IPS-NIHi11 (cell line): Measurements from ENCODE around the gene NCS1.

ENCODE experiments used
- DNase-seq: peaks from one replicate; pipeline ENCODE4 v3.0.0; 2012; ENCODE audit warnings: mixed read lengths, low spot score

The NCS1 gene

DNA sequence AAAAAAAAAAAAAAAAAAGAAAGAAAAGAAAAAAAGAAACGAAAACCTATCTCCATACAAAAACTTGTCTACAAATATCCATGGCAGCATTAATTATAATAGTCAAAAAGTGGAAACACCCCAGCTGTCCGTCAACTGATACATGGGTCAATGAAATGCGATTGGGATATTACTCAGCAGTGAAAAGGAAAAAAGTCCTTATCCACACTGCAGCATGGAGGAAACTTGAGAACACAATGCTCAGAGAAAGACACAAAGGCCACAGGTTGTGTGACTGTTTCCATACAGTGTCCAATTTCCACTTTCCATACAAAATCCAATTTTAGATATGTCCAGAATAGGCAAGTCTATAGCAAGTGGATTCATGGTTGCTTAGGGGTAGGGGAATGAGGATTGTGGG lies 24.3 kb upstream of the NCS1 start:
- no peak for DNase-seq

DNA sequence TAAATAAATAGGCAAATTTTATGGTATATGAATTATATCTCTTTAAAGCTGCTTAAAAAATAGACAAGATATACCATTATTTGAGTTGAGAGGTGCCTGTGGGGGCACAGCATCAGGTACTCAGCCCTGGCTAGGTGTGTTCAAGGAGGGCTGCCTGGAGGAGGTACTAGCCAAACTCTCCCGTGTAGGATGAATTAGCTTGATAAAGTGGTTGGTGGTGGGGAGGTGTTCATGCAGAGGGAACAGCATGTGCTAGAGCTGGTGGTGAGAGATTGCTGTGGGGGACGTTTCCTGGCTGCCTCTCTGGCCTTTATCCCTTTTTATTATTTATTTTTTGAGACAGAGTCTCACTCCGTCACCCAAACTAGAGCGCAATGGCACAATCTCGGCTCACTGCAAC lies 23.2 kb upstream of the NCS1 start:
- no peak for DNase-seq

DNA sequence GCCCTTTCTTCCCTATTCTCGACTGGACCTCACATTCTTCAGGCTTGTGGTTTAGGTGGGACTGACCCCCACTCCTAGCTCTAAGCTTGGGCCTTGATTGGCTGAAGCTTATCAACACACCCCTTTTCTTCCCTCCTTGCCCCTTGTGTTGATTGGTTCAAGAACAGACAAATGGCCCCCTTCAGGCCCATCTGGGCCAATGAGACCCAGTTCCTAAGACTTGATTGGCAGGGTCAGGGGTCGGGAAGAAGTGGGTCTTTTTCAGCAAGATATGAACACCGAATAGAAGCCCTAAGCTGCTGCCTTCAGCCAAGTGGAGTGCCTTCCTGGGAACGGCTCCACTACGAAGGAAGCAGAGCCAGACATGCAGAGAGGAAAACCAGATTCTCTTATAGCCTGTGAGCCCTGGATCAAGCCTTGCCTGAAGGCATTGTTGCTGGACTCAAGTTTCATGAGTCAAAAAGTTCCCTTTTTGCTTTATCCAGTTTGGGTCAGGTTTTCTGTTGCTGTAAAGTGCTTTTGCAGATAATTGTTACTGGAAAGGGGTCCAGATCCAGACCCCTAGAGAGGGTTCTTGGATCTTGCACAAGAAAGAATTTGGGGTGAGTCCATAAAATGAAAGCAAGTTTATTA lies 22.4 kb upstream of the NCS1 start:
- peak; percentile 36 for DNase-seq

DNA sequence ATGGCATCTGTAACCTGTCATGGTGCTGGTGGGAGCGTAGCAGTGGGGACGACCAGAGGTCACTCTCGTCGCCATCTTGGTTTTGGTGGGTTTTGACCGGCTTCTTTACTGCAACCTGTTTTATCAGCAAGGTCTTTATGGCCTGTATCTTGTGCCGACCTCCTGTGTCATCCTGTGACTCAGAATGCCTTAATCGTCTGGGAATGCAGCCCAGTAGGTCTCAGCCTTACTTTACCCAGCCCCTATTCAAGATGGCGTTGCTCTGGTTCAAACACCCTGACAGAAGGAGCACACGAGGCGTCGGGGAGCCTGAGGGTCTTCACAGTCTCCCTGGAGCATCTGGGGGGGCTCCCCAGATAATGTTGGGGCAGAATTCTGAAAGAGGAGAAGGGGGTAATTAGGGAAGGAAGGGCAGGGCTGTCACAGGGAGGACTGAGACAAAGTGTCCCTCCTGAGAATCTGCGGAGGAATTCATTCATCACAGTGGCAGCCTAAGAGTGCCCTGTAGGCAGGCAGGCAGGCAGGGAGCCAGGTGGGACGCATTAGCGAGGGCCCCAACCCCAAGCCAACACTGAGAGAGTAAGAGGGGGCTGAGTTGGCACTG lies 21.3 kb upstream of the NCS1 start:
- no peak for DNase-seq

DNA sequence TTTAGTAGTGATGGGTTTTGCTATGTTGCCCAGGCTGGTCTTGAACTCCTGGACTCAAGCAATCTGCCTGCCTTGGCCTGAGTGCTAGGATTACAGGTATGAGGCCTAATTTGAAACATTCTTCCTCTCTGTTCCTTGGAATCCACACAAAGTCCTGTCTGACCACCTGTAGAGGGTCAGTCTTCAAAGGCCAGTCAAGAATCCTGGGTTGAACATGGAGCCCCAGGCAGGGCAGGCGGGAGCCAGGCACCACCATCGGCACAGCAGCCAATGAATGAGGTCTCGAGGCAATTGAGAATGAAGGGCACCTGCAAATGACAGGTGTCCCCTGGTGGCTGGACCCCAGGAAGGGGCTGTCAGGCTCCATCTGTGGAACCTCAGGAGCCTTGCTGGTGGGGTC lies 17.4 kb upstream of the NCS1 start:
- DNase-seq, result no peak

DNA sequence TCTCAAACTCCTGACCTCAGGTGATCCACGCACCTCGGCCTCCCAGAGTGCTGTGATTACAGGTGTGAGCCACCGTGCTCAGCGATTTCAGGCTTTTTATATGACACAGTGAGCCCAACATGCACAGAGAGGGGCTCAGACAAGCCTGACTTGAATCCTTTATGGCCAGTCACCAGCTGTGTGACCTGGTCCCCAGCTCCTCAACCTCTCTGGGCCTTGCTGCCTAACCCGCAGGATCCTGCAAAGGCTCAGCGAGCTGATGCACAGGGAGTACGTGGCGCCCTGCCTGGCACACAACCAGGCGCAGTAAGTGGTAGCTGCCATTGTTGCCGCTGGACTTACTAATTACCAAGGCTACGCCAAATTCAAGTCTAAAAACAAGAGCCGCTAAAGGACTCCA lies 16.6 kb upstream of the NCS1 start:
- DNase-seq, result no peak

DNA sequence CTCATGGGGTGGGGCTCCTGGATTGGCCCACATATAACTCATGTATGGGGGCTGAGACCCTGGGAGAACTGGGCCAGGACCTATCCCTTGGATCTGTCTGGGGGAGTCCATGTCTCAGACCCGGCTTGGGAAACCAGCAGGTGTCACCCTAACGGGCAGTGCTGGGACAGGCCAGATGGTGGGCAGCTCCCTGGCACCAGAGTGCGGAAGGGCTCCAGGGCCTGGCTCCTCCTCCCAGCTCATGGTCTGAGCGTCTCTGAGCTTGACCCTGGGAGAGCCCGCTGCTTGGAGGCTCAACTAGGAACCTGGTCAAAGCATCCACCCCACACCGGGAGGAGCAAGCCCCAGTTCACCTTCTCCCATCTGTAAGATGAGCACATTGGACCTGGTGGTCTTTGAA lies 15.5 kb upstream of the NCS1 start:
- DNase-seq, result no peak

DNA sequence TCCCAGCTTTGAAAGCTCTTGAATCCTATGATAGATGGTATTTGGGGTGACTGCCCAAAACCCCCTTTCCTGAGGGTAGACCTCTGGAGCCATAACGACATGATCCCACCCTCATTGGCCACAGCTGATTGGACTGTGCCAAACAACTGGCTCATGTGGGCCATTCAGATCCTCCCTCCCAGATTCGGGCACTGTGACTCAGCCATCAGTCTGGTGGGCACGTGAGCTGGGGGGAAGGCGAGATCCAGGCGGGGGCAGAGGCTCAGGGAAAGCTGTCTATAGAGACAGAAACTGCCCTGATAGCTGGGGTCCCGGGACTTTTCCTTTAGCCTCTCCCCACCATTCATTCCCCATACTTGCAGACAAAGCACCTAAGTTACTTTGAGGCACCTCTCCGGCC lies 15.1 kb upstream of the NCS1 start:
- no peak for DNase-seq

DNA sequence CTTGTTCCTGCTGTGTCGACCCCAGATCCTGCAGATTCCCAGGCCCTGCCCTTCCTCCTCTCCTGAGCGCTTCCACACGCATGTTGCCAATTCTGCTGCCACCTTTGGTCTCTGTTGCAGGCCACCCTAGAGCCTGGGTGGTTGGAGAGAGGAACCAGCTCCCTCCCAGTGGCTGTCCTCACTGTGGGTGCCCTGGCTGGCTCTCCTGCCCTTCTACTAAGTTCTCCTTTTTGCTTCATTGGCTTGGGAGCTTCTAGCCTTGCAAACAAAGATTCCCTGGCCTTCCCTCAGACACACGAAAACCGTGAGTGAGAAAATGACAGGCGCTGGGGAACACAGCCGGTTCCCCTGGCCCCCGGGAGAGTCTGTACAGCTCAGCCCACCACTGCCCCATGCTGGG lies 14.2 kb upstream of the NCS1 start:
- DNase-seq, result no peak

DNA sequence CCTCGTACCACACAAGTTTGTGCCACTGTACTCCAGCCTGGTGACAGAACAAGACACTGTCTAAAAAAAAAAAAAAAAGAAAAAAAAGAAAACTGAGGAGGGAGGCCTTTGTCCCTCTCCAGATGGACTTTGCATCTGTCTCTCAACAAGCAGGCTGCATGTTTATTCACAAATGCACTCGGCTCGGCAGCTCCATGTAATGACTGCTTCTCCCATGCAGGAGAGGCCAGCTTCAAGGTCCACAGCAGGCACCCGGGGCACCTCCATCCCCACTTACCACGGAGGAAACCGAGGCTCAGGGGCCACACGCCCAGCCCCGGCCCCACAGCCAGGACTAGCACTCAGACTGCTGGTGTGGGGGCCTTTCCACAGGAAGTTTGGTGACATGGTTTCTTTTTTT lies 13.1 kb upstream of the NCS1 start:
- no peak for DNase-seq

DNA sequence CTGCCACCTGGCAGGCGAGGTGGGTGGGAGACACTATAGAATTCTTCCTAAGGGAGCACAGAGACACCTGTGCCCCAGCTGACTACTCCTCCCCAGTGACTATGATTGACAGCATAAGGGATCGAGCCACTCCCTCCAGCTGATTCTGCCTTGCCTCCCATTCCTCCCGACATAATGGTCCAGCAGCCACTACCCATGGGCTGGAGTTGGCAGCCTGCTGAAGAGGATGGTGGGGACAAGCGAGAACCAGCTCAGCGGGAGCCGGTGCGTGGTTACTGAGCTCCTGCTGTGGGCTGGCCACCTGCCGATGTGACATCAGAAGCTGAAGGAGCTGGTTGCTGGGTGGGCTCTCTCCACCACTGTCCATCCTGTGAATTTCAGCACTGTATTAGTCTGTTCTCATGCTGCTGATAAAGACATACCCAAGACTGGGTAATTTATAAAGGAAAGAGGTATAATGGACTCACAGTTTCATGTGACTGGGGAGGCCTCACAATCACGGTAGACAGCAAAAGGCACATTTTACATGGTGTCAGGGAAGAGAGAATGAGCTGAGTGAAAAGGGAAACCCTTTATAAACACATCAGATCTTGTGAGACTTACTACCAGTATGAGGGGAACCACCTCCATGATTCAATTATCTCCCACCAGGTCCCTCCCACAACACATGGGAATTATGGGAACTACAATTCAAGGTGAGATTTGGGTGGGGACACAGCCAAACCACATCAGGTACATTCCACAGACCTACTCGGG lies 12.1 kb upstream of the NCS1 start:
- DNase-seq, result peak; percentile 43

DNA sequence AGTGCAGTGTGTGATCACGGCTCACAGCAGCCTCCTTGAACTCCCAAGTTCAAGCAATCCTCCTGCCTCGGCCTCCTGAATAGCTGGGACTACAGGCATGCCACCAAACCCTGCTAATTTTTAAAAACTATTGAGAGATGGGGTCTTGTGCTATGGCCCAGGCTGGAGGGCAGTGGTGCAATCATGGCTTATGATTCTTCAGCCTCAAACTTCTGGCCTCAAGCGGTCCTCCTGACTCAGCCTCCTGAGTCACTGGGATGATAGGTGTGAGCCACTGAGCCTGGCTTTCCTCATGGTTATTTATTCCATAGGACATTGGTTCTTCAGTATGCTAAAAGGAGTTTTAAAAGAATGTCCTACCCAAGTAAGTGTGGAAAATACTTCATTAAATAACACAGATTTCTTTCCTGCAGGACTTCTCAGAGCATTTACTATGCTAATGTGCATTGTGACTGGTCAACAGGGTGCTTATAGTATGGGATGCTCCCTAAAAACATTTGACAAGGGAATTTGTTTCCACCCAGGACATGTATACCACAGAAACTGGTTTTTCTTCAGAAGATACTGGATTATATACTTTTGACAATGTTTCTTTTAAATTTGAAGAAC lies 11.2 kb upstream of the NCS1 start:
- no peak for DNase-seq

DNA sequence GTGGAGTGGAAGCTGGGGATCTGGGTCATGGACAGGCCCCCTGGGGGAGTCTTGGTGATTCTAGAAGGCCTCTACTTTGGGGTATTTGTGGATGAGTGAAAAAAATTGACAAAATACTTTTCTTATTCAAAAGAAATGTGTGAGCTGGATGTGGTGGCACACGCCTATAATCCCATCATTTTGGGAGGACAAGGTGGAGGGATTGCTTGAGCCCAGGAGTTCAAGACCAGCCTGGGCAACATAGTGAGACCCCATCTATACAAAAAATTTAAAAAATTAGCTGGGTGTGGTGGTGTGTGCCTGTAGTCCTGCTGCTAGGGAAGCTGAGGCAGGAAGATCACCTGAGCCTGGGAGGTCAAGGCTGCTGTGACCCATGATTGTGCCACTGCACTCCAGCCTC lies 6.6 kb upstream of the NCS1 start:
- DNase-seq, result no peak

DNA sequence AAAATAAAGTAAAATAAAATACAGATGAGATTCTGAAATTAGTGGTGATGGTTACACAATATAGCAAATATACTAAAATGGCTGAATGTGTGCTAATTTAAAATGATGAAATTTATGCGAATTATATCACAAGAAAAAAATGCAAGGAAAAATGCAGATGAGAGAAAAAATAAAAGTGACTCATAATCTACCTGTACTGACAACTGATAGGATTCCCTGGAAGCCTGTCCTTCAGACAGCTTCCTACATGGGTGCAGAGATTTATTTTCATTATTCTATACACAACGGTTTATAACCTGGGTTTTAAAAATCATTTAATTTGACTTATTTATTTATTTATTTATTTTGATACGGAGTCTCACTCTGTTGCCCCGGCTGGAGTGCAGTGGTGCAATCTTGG lies 5.8 kb upstream of the NCS1 start:
- DNase-seq, result no peak

DNA sequence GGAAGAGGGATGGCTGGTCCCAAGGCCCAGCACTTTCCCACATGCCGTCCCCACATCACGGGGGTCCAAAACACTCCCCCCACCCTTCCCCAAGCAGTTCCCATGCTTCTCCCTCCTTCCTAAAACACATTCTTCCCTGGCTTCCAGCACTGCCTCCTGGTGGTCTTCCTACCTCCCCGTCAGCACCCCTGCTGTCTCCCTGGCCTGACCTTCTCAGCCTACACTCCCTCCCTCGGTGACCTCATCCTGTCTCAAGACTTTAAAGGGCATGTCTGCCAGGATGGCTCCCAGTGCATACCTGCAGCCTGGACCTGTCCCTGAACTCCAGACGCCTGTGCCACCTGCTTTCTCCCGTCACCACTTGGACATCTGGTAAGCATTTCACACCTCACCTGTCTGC lies 4.3 kb upstream of the NCS1 start:
- DNase-seq, result peak; percentile 55

DNA sequence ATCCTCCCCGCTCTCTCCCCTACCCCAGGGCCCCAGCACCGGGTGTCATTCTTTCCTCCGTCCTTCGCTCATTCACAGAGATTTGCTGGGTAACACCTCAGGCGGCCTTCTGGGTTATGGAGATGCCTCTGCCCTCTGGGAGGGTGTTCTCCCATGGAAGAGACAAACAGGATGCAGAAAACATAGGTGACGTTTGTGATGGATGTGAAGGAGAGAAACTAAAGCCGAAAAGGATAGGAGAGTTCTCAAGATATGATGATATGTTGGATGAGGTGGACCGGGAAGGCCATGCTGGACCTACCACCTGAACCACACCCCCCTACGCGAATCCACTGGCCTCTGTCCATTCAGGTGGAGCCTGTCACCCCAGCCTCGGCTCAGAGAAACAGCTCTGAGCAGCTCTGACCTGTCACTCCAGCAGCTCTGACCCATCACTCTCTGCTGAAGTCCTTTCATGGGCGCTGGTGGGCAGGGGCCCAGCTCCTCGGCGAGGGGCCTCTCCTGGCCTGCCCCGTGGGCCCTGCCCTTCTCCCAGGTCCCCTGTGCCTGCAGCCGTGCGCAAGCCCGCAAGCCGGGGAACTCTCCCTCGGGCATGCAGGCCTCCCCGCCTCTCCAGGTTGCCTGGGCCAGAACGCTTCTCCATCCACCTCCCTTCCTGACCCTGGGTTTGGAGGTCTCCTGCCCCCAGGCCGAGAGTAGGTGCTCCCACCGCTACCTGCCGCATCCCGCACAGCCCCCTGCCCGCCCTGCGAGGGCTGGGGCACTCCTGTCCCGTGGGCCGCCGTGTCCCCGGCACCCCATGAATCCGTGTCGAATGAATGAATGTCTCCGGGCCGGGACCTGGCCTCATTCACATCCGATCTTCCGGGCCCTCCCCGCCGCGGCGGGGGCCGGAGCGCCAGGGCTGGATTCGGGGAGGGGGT lies 717 bp upstream of the NCS1 start:
- DNase-seq, result peak; percentile 74

DNA sequence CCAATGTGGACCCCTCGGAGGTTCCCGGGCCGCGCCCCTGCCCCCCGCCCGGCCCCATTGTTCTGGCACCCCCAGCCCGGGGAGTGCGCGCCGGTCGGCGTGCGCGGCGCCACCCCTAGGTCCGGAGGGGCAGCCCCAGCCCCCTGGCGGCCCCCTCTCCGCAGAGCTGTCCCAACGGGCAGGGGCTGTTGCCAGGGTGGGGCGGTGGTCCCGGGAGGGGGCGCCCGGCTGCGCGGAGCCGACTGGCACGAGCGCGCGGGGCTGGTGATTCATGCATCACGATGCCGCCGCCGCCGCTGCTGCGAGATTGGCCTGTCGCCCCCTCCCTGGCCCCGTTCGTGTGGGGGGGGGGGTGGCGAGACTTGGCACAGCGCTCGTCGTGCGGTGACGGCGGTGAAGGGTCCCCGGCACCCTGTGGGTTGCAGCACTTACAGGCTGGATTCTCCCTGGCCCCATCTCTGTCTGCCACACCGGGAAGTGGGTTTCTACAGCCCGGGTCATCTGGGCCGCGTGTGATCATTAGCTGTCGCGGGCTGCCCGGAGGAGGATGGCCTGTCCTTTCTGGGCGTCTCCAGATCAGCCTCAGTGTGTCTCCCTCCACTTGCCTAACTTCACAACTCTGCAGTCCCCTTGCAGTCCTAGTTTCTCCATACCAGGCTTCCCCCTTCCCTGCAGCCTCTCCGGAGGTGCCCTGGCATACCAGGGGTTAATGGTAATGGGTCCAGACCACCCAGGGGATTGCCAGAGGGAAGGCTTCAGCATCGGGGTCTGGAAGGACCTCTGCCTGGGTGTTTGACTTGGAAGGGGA lies 858 bp downstream of the NCS1 start:
- peak; percentile 68 for DNase-seq

DNA sequence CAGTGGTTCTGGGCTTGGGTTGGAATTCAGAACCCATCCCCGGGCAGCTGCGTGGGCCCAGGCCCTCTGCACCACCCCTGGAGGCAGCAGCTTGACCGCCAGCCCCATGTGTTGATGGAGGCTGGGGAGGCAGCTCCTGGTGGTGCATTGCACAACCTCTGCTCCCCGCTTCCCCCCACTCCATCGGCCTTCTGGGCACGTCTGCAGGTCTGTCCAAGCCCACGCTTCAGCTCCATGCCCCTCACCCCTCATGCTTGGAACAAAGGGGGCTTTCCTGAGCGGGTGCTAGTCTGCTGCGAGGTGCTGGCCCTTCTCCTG lies 1.4 kb downstream of the NCS1 start:
- peak; percentile 45 for DNase-seq

DNA sequence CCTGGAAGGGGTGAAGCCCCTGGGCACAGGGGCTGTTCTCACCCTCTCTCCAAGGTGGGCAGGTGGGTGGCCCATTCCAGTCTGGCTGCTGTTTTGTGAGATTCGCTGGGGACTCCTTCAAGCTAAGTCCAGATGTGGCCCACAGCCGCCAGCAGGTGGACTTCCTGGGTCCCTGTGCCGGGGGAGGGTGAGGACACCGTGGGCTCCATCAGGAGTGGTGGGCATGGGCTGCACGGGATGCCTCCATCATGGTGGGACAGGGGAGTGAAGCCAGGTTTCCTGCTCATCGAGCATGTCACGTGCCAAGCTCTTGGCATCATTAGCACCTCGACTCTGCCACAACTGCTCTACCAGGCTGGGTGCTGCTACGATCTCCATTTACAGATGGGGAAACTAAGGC lies 1.8 kb downstream of the NCS1 start:
- no peak for DNase-seq

DNA sequence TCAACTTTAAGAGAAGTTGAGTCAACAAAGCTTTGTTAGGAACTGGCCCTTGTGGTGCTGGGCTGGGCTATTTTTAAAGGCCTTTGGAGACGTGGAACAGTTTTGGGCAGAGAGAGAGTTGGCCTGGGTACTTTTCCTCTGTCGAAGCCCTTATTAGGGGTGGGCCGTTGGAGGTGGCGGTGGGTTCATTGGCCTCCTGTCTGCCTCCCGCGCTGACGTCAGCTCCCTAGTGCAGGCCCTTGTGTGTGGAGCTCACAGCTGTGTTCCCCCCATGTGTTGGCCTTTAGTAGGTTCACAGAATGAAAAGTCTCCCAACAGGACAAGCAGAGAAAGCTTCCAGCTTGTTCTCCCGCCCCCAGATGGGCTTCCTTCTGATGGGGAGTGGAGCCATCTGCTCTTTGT lies 2.7 kb downstream of the NCS1 start:
- no peak for DNase-seq

DNA sequence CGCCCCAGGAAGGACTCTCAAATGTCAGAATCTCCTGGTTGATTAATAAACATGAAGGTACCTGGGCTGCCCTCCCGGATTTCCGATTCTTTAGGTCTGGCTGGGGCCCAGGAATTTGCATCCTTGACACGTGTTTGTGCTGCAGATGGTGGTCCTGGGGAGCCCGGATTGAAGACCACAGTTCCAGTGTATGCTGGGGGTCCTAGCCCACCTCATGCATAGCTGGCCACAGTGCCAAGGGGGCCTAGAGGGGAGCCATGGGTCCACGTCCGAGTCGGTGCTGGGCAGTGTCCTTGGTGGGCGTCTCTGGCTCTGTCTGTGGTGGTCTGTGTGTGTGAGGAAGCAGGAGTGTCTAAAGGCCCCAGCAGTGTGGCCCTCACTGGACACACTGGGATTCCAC lies 3.2 kb downstream of the NCS1 start:
- DNase-seq, result no peak

DNA sequence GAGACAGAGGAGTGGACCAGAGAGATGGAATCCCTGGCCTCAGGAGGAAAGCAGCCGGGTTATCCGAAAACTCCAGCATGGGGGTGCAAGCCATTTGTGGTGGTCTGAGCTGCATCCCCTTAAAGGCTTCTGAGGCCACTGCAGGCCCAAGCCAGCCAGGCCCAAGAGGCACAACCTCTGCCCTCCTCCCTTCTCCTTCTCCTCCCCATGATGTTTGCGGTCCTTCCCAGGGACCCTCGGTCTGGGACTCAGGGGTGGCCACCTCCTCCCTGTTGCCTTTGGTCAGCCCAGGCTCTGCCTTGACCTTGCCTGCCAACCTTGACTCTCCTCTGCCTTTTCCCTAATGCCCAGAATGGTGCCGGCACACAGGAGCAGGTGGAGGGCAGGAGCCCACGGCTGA lies 4.6 kb downstream of the NCS1 start:
- DNase-seq, result no peak
